ENCODE data around the gene TOMM40.
"Not testable (repeated sequence)": the region's sequence is repeated elsewhere in the genome, so short reads cannot be mapped to it uniquely, and the experiment has no call there.

TOMM40 gene

DNA sequence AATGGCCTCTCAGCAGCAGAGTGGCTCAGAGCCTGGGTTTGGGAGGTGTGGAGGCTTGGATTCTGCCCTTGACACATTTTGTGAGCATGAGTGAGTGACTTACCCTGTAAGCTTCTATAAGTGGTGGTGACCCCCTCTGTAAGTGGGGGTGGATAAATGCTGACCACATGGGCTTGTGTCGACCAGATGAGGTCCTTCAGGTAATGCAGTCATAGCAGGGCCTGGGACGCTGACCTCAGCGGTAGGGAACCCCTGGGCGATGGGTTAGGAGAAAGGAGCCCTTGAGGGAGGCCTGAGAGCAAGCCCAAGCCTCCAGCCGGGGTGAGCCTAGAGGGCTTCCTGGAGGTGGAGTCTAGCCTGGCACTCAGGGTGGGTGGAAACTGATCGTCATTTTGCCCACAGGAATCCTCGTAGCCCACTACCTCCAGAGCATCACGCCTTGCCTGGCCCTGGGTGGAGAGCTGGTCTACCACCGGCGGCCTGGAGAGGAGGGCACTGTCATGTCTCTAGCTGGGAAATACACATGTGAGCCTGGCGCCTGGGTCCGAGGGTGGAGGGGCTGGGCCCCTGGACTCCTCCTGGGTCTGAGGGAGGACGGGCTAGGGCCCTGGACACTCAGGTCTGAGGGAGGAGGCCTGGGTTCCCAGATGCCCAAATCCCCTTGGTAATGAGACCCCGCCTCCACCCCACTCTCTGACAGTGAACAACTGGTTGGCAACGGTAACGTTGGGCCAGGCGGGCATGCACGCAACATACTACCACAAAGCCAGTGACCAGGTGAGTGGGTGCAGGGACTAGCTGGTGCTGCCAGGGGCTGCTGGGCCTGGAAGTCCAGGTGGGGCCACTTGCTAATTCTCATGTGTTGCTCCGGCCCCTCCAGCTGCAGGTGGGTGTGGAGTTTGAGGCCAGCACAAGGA lies 9.5 kb downstream of the TOMM40 start:
- no peak for DNase-seq

GRCh38 chr19:44903216-44903601 lies 12.2 kb downstream of the TOMM40 start:
- no peak for DNase-seq

DNA sequence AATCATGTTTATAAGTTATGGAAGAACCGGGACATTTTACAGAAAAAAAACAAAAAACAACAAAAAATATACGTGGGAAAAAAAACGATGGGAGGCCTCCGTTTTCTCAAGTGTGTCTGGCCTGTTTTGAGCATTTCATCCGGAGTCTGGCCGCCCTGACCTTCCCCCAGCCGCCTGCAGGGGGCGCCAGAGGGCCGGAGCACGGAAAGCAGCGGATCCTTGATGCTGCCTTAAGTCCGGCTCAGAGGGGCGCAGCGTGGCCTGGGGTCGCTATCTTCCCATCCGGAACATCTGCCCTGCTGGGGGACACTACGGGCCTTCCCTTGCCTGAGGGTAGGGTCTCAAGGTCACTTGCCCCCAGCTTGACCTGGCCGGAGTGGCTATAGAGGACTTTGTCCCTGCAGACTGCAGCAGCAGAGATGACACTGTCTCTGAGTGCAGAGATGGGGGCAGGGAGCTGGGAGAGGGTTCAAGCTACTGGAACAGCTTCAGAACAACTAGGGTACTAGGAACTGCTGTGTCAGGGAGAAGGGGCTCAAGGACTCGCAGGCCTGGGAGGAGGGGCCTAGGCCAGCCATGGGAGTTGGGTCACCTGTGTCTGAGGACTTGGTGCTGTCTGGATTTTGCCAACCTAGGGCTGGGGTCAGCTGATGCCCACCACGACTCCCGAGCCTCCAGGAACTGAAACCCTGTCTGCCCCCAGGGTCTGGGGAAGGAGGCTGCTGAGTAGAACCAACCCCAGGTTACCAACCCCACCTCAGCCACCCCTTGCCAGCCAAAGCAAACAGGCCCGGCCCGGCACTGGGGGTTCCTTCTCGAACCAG lies 12.8 kb downstream of the TOMM40 start:
- peak; percentile 88 to 90 for DNase-seq

GRCh38 chr19:44904426-44904994 lies 13.5 kb downstream of the TOMM40 start:
- DNase-seq = peak; percentile 43 to 44

DNA sequence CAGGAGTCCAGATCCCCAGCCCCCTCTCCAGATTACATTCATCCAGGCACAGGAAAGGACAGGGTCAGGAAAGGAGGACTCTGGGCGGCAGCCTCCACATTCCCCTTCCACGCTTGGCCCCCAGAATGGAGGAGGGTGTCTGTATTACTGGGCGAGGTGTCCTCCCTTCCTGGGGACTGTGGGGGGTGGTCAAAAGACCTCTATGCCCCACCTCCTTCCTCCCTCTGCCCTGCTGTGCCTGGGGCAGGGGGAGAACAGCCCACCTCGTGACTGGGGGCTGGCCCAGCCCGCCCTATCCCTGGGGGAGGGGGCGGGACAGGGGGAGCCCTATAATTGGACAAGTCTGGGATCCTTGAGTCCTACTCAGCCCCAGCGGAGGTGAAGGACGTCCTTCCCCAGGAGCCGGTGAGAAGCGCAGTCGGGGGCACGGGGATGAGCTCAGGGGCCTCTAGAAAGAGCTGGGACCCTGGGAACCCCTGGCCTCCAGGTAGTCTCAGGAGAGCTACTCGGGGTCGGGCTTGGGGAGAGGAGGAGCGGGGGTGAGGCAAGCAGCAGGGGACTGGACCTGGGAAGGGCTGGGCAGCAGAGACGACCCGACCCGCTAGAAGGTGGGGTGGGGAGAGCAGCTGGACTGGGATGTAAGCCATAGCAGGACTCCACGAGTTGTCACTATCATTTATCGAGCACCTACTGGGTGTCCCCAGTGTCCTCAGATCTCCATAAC lies 14.5 kb downstream of the TOMM40 start, which contains the start of gene APOE:
Gene APOE (plus strand): TSS at position 360 of the 724 bp plus-strand sequence. CDS start 829 bp downstream, outside the sequence.
- DNase-seq = peak; percentile 42 to 47

DNA sequence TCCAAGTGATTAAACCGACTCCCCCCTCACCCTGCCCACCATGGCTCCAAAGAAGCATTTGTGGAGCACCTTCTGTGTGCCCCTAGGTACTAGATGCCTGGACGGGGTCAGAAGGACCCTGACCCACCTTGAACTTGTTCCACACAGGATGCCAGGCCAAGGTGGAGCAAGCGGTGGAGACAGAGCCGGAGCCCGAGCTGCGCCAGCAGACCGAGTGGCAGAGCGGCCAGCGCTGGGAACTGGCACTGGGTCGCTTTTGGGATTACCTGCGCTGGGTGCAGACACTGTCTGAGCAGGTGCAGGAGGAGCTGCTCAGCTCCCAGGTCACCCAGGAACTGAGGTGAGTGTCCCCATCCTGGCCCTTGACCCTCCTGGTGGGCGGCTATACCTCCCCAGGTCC lies 16.6 kb downstream of the TOMM40 start:
- no peak for DNase-seq

DNA sequence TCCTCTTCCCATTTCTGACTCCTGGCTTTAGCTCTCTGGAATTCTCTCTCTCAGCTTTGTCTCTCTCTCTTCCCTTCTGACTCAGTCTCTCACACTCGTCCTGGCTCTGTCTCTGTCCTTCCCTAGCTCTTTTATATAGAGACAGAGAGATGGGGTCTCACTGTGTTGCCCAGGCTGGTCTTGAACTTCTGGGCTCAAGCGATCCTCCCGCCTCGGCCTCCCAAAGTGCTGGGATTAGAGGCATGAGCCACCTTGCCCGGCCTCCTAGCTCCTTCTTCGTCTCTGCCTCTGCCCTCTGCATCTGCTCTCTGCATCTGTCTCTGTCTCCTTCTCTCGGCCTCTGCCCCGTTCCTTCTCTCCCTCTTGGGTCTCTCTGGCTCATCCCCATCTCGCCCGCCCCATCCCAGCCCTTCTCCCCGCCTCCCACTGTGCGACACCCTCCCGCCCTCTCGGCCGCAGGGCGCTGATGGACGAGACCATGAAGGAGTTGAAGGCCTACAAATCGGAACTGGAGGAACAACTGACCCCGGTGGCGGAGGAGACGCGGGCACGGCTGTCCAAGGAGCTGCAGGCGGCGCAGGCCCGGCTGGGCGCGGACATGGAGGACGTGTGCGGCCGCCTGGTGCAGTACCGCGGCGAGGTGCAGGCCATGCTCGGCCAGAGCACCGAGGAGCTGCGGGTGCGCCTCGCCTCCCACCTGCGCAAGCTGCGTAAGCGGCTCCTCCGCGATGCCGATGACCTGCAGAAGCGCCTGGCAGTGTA lies 17.2 kb downstream of the TOMM40 start:
- no peak for DNase-seq

GRCh38 chr19:44908836-44909261 lies 17.8 kb downstream of the TOMM40 start:
- no peak for DNase-seq

DNA sequence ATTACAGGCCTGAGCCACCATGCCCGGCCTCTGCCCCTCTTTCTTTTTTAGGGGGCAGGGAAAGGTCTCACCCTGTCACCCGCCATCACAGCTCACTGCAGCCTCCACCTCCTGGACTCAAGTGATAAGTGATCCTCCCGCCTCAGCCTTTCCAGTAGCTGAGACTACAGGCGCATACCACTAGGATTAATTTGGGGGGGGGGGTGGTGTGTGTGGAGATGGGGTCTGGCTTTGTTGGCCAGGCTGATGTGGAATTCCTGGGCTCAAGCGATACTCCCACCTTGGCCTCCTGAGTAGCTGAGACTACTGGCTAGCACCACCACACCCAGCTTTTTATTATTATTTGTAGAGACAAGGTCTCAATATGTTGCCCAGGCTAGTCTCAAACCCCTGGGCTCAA lies 18.7 kb downstream of the TOMM40 start:
- no peak for DNase-seq

- not testable (repeated sequence) for DNase-seq
Measured at GRCh38 chr19:44911896-44912295, 20.8 kb downstream of the TOMM40 start.

DNA sequence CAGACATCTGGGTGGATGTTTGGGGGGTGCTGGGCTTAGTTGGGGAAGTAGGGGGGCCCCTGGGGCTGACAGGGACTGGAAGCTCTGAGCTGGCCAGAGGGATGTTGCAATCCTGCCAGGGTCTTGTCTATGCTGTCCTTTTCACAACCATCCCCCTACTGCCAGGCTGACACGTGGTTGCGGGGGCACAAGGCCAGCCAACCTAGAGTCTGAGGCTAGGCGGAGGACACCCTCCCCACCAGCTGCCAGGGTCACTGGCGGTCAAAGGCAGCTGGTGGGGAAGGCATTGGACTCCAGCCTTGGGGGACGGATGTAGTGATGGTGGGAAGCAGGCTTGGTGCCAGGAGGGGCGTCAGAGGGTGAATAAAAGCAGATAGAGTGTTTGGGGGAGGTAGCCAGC lies 21.8 kb downstream of the TOMM40 start:
- DNase-seq = no peak

- DNase-seq = not testable (repeated sequence)
Measured at GRCh38 chr19:44913512-44914432, 22.7 kb downstream of the TOMM40 start.

GRCh38 chr19:44914433-44915206 lies 23.6 kb downstream of the TOMM40 start, which contains the start of gene APOC1:
Gene APOC1 (plus strand): TSS chr19:44914608. CDS start chr19:44914892, 284 bp downstream.
- DNase-seq = peak; percentile 87 to 89

DNA sequence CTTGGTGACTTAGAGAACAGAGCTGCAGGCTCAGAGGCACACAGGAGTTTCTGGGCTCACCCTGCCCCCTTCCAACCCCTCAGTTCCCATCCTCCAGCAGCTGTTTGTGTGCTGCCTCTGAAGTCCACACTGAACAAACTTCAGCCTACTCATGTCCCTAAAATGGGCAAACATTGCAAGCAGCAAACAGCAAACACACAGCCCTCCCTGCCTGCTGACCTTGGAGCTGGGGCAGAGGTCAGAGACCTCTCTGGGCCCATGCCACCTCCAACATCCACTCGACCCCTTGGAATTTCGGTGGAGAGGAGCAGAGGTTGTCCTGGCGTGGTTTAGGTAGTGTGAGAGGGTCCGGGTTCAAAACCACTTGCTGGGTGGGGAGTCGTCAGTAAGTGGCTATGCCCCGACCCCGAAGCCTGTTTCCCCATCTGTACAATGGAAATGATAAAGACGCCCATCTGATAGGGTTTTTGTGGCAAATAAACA lies 33.2 kb downstream of the TOMM40 start:
- no peak for DNase-seq

DNA sequence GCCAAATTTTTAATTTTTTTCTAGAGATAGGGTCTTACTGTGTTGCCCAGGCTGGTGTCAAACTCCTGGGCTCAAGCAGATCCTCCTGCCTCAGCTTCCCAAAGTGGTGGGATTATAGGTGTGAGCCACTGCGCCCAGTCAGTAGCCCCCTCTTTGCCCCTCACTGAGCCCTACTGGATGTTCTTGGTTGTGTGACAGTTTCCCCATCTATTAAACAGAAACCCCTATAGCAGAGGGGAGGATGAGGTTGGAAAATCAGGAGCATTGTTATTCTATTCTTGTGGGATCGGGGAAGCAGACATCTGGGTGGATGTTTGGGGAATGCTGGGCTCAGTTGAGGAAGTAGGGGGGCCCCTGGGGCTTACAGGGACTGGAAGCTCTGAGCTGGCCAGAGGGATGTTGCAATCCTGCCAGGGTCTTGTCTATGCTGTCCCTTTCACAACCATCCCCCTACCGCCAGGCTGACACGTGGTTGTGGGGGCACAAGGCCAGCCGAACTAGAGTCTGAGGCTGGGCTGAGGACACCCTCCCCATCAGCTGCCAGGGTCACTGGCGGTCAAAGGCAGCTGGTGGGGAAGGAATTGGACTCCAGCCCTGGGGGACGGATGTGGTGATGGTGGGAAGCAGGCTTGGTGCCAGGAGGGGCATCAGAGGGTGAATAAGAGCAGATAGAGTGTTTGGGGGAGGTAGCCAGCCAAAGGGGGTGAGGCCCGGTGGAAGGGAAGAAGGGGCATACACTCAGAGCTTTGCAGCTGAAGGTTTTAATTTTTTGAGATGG lies 34.2 kb downstream of the TOMM40 start:
- DNase-seq = no peak

GRCh38 chr19:44926245-44927077 lies 35.4 kb downstream of the TOMM40 start:
- DNase-seq = not testable (repeated sequence)

GRCh38 chr19:44927746-44928145 lies 36.7 kb downstream of the TOMM40 start:
- no peak for DNase-seq

DNA sequence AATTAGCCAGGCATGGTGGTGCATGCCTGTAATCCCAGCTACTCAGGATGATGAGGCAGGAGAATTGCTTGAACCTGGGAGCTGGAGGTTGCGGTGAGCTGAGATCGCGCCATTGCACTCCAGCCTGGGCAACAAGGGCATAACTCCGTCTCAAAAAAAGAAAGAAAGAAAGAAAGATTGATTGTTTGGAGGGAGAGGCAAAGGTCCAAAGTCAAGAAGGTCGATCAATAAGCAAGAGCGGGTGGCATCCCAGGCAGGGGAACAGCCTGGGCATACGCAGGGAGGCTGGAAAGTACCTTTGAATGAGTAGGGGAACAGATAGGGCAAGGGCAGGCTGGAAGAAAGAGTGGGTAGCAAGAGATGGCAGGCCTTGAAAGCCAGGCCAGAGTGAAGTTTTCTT lies 39.0 kb downstream of the TOMM40 start:
- no peak for DNase-seq
